Measurements from ENCODE around the gene CYP3A4. TPM values are rescaled to one million over a fixed set of nuclear protein-coding genes. Genes with fewer than 3 reads are reported as not detected.

Gene CYP3A4
- total and polyA plus RNA-seq, 2 of the 8 experiments (the other 6 are each of a cell fraction or from before 2014, with no cell fraction given): not detected

DNA sequence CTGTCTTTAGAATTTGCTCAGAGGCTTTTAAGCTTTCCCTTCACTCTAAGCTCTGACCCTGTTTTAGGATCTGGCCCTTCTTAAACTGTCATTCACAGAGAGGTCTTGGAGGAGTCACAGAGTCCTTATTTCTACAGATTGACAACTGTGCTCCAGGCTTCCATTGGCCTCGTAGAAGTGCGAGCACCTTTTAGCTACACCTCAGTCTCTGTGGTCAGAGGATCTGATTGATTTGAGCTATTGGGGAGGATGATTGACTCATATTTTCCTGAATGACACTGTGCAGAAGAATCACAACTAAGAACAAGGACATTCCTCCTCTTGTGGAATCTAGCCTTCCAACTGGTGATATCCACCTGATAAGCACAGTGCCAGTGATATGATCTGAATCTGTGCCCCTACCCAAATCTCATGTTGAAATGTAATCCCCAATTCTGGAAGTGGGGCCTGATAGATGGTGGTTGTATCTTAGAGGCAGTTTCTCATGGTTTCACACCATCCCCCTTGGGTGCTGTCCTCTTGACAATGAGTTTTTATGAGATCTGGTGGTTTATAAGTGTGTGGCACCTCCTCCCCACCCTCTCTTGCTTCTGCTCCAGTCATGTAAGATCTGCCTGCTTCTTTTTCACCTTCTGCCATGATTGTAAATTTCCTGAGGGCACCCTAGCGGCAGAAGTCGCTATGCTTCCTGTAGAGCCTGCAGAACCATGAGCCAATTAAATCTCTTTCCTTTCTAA, 52.2 kb downstream of the CYP3A4 start (continued):
- TF ChIP-seq, protein P1, sequence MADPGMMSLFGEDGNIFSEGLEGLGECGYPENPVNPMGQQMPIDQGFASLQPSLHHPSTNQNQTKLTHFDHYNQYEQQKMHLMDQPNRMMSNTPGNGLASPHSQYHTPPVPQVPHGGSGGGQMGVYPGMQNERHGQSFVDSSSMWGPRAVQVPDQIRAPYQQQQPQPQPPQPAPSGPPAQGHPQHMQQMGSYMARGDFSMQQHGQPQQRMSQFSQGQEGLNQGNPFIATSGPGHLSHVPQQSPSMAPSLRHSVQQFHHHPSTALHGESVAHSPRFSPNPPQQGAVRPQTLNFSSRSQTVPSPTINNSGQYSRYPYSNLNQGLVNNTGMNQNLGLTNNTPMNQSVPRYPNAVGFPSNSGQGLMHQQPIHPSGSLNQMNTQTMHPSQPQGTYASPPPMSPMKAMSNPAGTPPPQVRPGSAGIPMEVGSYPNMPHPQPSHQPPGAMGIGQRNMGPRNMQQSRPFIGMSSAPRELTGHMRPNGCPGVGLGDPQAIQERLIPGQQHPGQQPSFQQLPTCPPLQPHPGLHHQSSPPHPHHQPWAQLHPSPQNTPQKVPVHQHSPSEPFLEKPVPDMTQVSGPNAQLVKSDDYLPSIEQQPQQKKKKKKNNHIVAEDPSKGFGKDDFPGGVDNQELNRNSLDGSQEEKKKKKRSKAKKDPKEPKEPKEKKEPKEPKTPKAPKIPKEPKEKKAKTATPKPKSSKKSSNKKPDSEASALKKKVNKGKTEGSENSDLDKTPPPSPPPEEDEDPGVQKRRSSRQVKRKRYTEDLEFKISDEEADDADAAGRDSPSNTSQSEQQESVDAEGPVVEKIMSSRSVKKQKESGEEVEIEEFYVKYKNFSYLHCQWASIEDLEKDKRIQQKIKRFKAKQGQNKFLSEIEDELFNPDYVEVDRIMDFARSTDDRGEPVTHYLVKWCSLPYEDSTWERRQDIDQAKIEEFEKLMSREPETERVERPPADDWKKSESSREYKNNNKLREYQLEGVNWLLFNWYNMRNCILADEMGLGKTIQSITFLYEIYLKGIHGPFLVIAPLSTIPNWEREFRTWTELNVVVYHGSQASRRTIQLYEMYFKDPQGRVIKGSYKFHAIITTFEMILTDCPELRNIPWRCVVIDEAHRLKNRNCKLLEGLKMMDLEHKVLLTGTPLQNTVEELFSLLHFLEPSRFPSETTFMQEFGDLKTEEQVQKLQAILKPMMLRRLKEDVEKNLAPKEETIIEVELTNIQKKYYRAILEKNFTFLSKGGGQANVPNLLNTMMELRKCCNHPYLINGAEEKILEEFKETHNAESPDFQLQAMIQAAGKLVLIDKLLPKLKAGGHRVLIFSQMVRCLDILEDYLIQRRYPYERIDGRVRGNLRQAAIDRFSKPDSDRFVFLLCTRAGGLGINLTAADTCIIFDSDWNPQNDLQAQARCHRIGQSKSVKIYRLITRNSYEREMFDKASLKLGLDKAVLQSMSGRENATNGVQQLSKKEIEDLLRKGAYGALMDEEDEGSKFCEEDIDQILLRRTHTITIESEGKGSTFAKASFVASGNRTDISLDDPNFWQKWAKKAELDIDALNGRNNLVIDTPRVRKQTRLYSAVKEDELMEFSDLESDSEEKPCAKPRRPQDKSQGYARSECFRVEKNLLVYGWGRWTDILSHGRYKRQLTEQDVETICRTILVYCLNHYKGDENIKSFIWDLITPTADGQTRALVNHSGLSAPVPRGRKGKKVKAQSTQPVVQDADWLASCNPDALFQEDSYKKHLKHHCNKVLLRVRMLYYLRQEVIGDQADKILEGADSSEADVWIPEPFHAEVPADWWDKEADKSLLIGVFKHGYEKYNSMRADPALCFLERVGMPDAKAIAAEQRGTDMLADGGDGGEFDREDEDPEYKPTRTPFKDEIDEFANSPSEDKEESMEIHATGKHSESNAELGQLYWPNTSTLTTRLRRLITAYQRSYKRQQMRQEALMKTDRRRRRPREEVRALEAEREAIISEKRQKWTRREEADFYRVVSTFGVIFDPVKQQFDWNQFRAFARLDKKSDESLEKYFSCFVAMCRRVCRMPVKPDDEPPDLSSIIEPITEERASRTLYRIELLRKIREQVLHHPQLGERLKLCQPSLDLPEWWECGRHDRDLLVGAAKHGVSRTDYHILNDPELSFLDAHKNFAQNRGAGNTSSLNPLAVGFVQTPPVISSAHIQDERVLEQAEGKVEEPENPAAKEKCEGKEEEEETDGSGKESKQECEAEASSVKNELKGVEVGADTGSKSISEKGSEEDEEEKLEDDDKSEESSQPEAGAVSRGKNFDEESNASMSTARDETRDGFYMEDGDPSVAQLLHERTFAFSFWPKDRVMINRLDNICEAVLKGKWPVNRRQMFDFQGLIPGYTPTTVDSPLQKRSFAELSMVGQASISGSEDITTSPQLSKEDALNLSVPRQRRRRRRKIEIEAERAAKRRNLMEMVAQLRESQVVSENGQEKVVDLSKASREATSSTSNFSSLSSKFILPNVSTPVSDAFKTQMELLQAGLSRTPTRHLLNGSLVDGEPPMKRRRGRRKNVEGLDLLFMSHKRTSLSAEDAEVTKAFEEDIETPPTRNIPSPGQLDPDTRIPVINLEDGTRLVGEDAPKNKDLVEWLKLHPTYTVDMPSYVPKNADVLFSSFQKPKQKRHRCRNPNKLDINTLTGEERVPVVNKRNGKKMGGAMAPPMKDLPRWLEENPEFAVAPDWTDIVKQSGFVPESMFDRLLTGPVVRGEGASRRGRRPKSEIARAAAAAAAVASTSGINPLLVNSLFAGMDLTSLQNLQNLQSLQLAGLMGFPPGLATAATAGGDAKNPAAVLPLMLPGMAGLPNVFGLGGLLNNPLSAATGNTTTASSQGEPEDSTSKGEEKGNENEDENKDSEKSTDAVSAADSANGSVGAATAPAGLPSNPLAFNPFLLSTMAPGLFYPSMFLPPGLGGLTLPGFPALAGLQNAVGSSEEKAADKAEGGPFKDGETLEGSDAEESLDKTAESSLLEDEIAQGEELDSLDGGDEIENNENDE (IDR thresholded peaks at IDR 0.05; ENCODE audit: insufficient replicate concordance, low read length): no peak
- TF ChIP-seq SRF (IDR thresholded peaks at IDR 0.05; ENCODE audit: low read depth, low read length) (no peak), POLR2AphosphoS5 (IDR thresholded peaks at IDR 0.05; ENCODE audit: low read depth, low read length) (no peak), CBX5 (IDR thresholded peaks at IDR 0.05; ENCODE audit: low read depth, low read length) (no peak), KDM1A (IDR thresholded peaks at IDR 0.05; ENCODE audit: borderline replicate concordance, low read length) (no peak), SIX5 (IDR thresholded peaks at IDR 0.05; ENCODE audit: low read depth, low read length) (no peak)
- TF ChIP-seq, protein P2, sequence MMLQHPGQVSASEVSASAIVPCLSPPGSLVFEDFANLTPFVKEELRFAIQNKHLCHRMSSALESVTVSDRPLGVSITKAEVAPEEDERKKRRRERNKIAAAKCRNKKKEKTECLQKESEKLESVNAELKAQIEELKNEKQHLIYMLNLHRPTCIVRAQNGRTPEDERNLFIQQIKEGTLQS (IDR thresholded peaks at IDR 0.05; ENCODE audit: insufficient read depth, low read depth, low read length): no peak
